Astrocyte (in vitro differentiated cells and primary cell): ENCODE measurements around the gene LRRC45.

Experiments used
- EZH2 ChIP-seq: IDR thresholded peaks from 2 replicates; pipeline ENCODE4 v1.6.1; 2012; ENCODE audit warnings: mild to moderate bottlenecking, low read length, inconsistent platforms; ENCODE audit not compliant: insufficient read depth
- TF ChIP-seq, protein P1 (sequence below): IDR thresholded peaks from 2 replicates; pipeline ENCODE4 v1.5.1; 2011; ENCODE audit warnings: low read depth, mild to moderate bottlenecking, inconsistent platforms, low read length, moderate library complexity; ENCODE audit not compliant: insufficient read depth

DNA sequence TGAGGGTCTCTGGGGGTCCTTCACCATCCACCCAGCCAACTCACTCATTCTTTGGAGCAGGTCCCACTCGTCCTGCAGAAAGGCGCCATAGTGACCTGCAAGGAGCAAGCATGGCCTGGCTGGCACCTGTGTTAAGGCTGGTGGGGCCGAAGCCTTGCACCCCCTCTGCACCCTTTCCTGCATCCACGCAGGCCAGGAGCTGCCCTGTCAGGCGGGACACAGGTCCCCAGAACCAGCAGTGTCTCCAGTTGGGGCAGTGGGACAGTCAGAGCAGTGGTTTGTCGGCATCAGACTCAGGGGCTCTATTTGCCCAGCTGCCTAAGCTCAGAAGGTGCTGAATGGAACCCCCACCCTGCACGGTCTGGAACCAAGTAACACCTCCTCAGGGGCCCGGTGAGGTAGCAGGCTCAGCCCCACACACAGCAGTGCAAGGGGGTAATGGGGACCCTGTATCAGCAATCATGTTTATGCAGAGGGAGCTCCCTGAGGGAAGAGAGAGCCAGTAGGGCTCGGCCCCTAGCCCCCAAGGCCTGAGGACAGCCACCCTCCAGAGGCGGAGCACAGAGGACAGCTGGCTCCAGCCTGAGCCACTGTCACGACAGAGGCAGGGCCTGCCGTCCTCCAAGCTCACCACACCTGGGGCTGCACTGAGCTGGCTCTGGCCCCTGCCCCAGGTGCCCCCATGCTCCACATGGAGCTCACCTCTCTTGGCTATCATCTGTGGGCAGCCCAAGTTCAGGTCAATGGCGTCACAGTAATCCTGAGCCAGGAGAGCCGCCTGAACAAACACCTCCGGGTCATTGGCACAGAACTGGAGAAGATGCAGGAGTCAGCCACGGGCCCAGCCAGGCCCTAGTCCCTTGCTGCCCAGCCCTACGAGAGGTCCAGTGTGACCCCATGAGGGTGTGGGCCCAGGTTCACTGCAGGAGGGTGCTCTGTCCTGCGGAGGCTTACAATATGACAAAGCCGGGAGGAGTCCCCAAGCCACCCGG is 40.6 kb downstream of the LRRC45 start:
- TF ChIP-seq, protein P1, sequence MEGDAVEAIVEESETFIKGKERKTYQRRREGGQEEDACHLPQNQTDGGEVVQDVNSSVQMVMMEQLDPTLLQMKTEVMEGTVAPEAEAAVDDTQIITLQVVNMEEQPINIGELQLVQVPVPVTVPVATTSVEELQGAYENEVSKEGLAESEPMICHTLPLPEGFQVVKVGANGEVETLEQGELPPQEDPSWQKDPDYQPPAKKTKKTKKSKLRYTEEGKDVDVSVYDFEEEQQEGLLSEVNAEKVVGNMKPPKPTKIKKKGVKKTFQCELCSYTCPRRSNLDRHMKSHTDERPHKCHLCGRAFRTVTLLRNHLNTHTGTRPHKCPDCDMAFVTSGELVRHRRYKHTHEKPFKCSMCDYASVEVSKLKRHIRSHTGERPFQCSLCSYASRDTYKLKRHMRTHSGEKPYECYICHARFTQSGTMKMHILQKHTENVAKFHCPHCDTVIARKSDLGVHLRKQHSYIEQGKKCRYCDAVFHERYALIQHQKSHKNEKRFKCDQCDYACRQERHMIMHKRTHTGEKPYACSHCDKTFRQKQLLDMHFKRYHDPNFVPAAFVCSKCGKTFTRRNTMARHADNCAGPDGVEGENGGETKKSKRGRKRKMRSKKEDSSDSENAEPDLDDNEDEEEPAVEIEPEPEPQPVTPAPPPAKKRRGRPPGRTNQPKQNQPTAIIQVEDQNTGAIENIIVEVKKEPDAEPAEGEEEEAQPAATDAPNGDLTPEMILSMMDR = no peak
- no peak for TF ChIP-seq EZH2
